Sigmoid colon (tissue), 4 donors: Measurements from ENCODE around the gene CCL1.

Experiments
- CTCF ChIP-seq, 4 experiments: fragments of 450-650 bp in 3 of 4; fragments of 200-600 bp in 1 of 4; IDR thresholded peaks; one replicate each; pipeline ENCODE4 v1.5.1; 2016 to 2019; ENCODE audit warnings: antibody characterized with exemption in 4 of 4, mild to moderate bottlenecking in 3 of 4, moderate library complexity in 2 of 4
- EP300 ChIP-seq, 4 donors: sonication (generic); formaldehyde crosslinking; IDR thresholded peaks; one replicate each; pipeline ENCODE4 v1.6.1; 2017; ENCODE audit warnings: antibody characterized with exemption in 4 of 4
- POLR2A ChIP-seq, 2 donors: fragments of 450-650 bp; IDR thresholded peaks; one replicate each; pipeline ENCODE4 v1.6.1; 2016; ENCODE audit warnings: antibody characterized with exemption in 2 of 2, mild to moderate bottlenecking in 2 of 2, moderate library complexity in 2 of 2
- POLR2AphosphoS5 ChIP-seq, 4 donors: sonication (generic); formaldehyde crosslinking; IDR thresholded peaks; one replicate each; pipeline ENCODE4 v1.6.1; 2017; ENCODE audit warnings: antibody characterized with exemption in 4 of 4

GRCh38 chr17:34371405-34372100, 8.5 kb upstream of the CCL1 start:
- TF ChIP-seq CTCF (IDR thresholded peaks at IDR 0.05) (no peak), POLR2AphosphoS5 (IDR thresholded peaks at IDR 0.05) (no peak), POLR2A (IDR thresholded peaks at IDR 0.05) (no peak), EP300 (IDR thresholded peaks at IDR 0.05) (no peak)
